ENCODE results near the gene TRPM5.

The TRPM5 gene

GRCh38 chr11:2414616-2415015 lies 29.7 kb downstream of the TRPM5 start:
- H3K9me3 Mint-ChIP-seq = no peaks in the 10 kb centered on the region
- H3K27me3 Mint-ChIP-seq = no peaks in the 10 kb centered on the region
- H3K4me1 Mint-ChIP-seq = no peaks in the 10 kb centered on the region
- H3K4me3 Mint-ChIP-seq = no peak overlapping the region
- DNase-seq = no peak
- ATAC-seq = no peak
- H3K27ac Mint-ChIP-seq = no peak overlapping the region

- Mint-ChIP-seq H3K27me3 (no peaks in the 10 kb centered on the region), H3K4me1 (no peaks in the 10 kb centered on the region), H3K4me3 (no peak overlapping the region), H3K9me3 (no peaks in the 10 kb centered on the region), H3K27ac (no peak overlapping the region)
- DNase-seq (no peak), ATAC-seq (no peak)
Observed at GRCh38 chr11:2413742-2414579, 30.4 kb downstream of the TRPM5 start.

GRCh38 chr11:2412323-2412722 lies 32.0 kb downstream of the TRPM5 start:
- ATAC-seq = no peak
- no peaks in the 10 kb centered on the region for H3K4me1 Mint-ChIP-seq
- no peaks in the 10 kb centered on the region for H3K9me3 Mint-ChIP-seq
- DNase-seq = no peak
- no peaks in the 10 kb centered on the region for H3K27me3 Mint-ChIP-seq
- H3K27ac Mint-ChIP-seq = no peak overlapping the region
- no peak overlapping the region for H3K4me3 Mint-ChIP-seq

GRCh38 chr11:2411446-2412305 lies 32.6 kb downstream of the TRPM5 start:
- DNase-seq (no peak), ATAC-seq (no peak)
- H3K4me1 Mint-ChIP-seq = no peaks in the 10 kb centered on the region
- H3K27me3 Mint-ChIP-seq = no peaks in the 10 kb centered on the region
- H3K4me3 Mint-ChIP-seq = no peak overlapping the region
- no peak overlapping the region for H3K27ac Mint-ChIP-seq
- no peaks in the 10 kb centered on the region for H3K9me3 Mint-ChIP-seq

- Mint-ChIP-seq H3K4me3 (no peak overlapping the region), H3K4me1 (no peaks in the 10 kb centered on the region), H3K27ac (no peak overlapping the region), H3K27me3 (no peaks in the 10 kb centered on the region), H3K9me3 (no peaks in the 10 kb centered on the region)
- no peak for ATAC-seq
- no peak for DNase-seq
Observed at GRCh38 chr11:2410616-2411015, 33.7 kb downstream of the TRPM5 start.

- ATAC-seq (no peak), DNase-seq (no peak)
- H3K27me3 Mint-ChIP-seq = no peaks in the 10 kb centered on the region
- H3K4me3 Mint-ChIP-seq = no peak overlapping the region
- peak overlapping the region in 1 of 2 donors; percentile 42 for H3K27ac Mint-ChIP-seq
- H3K9me3 Mint-ChIP-seq = no peaks in the 10 kb centered on the region
- no peaks in the 10 kb centered on the region for H3K4me1 Mint-ChIP-seq
Observed at GRCh38 chr11:2409611-2410468, 34.5 kb downstream of the TRPM5 start.

GRCh38 chr11:2409126-2409525 lies 35.2 kb downstream of the TRPM5 start:
- Mint-ChIP-seq H3K27me3 (no peaks in the 10 kb centered on the region), H3K4me1 (no peaks in the 10 kb centered on the region), H3K27ac (peak overlapping the region in 1 of 2 donors; percentile 42), H3K4me3 (no peak overlapping the region), H3K9me3 (no peaks in the 10 kb centered on the region)
- DNase-seq (no peak), ATAC-seq (no peak)

- no peak for DNase-seq
- Mint-ChIP-seq H3K4me1 (no peaks in the 10 kb centered on the region), H3K4me3 (no peak overlapping the region), H3K27me3 (no peaks in the 10 kb centered on the region), H3K9me3 (no peaks in the 10 kb centered on the region), H3K27ac (no peak overlapping the region)
- no peak for ATAC-seq
Observed at GRCh38 chr11:2408671-2409070, 35.6 kb downstream of the TRPM5 start.

- DNase-seq (no peak), ATAC-seq (no peak)
- Mint-ChIP-seq H3K4me1 (peaks cover 12% of the 10 kb centered on the region), H3K4me3 (no peak overlapping the region), H3K27ac (peak overlapping the region in 1 of 2 donors; percentile 59), H3K27me3 (no peaks in the 10 kb centered on the region), H3K9me3 (no peaks in the 10 kb centered on the region)
Observed at GRCh38 chr11:2406878-2407410, 37.4 kb downstream of the TRPM5 start.

- DNase-seq = no peak
- H3K27ac Mint-ChIP-seq = peak overlapping the region in 1 of 2 donors; percentile 59
- no peak for ATAC-seq
- H3K9me3 Mint-ChIP-seq = no peaks in the 10 kb centered on the region
- H3K4me3 Mint-ChIP-seq = no peak overlapping the region
- H3K27me3 Mint-ChIP-seq = no peaks in the 10 kb centered on the region
- H3K4me1 Mint-ChIP-seq = peaks cover 17% of the 10 kb centered on the region
Observed at GRCh38 chr11:2406451-2406850, 37.9 kb downstream of the TRPM5 start.

- Mint-ChIP-seq H3K27ac (peak overlapping the region in 1 of 2 donors; percentile 97), H3K4me3 (no peak overlapping the region), H3K9me3 (no peaks in the 10 kb centered on the region), H3K27me3 (no peaks in the 10 kb centered on the region), H3K4me1 (peaks cover 21% of the 10 kb centered on the region)
- DNase-seq (no peak), ATAC-seq (no peak)
Observed at GRCh38 chr11:2404735-2405196, 39.5 kb downstream of the TRPM5 start.

GRCh38 chr11:2402890-2403645 lies 41.2 kb downstream of the TRPM5 start:
- peak overlapping the region in 1 of 2 donors; percentile 65 for H3K27ac Mint-ChIP-seq
- H3K4me3 Mint-ChIP-seq = peak overlapping the region in 1 of 2 donors; percentile 52
- peaks cover 30% of the 10 kb centered on the region for H3K4me1 Mint-ChIP-seq
- ATAC-seq (no peak), DNase-seq (no peak)
- H3K27me3 Mint-ChIP-seq = no peaks in the 10 kb centered on the region
- H3K9me3 Mint-ChIP-seq = no peaks in the 10 kb centered on the region

- peak overlapping the region in 1 of 2 donors; percentile 19 for H3K27ac Mint-ChIP-seq
- H3K4me3 Mint-ChIP-seq = peak overlapping the region; percentile 90 to 96
Observed at GRCh38 chr11:2402106-2402505, 42.2 kb downstream of the TRPM5 start.

GRCh38 chr11:2401436-2401984 lies 42.8 kb downstream of the TRPM5 start:
- Mint-ChIP-seq H3K27ac (peak overlapping the region; percentile 95 to 99), H3K4me1 (peaks cover 30% of the 10 kb centered on the region), H3K4me3 (peak overlapping the region; percentile 90 to 96), H3K9me3 (no peaks in the 10 kb centered on the region), H3K27me3 (no peaks in the 10 kb centered on the region)
- ATAC-seq = no peak
- no peak for DNase-seq

More at GRCh38 chr11:2402106-2402505, 42.2 kb downstream of the TRPM5 start:
- Mint-ChIP-seq H3K27me3 (no peaks in the 10 kb centered on the region), H3K4me1 (peaks cover 30% of the 10 kb centered on the region), H3K9me3 (no peaks in the 10 kb centered on the region)
- DNase-seq (no peak), ATAC-seq (no peak)
